Activated CD4-positive, alpha-beta T cell treated with anti-CD3 and anti-CD28 coated beads, Interleukin-2, Interleukin-6, amounts not matched to agents 100 ng/mL and 50 ng/mL, durations not matched to agents 16 hours and 8 hours (primary cell): ENCODE measurements around the gene GOLGA6L6.
"Not testable (repeated sequence)": the region's sequence is repeated elsewhere in the genome, so short reads cannot be mapped to it uniquely, and the experiment has no call there.

ENCODE experiments used
- DNase-seq: peaks from one replicate; pipeline ENCODE4 v3.0.0-alpha.2; 2020

Gene GOLGA6L6

GRCh38 chr15:20541700-20542099 lies at the start of gene GOLGA6L6:
GOLGA6L6 (minus strand) TSS chr15:20541800; CDS start chr15:20541709, 91 bp downstream.
- not testable (repeated sequence) for DNase-seq

- DNase-seq, result not testable (repeated sequence)
Measured at GRCh38 chr15:20590069-20590468, 48.5 kb upstream of the GOLGA6L6 start.

GRCh38 chr15:20586821-20587220 lies 45.2 kb upstream of the GOLGA6L6 start:
- DNase-seq, result not testable (repeated sequence)

DNA sequence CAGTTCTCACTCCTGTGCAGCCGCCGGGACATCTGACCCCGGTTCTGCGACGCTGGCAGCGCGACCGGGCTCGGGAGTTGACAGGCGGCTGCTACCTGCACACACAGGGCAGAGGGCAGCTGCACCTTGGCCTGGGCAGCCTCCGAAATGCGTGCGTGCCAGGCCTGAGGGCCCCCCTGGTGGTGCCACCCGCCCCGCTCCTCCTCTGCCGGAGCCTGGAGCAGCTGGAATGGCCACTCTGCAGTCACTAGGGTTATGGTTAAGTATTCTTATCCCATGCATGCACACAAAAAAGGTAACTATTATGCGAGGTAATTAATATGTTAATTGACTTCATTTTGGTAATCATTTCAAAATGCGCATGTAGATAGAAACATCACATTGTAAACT lies 41.1 kb upstream of the GOLGA6L6 start:
- DNase-seq, result not testable (repeated sequence)

GRCh38 chr15:20582109-20582725 lies 40.6 kb upstream of the GOLGA6L6 start:
- not testable (repeated sequence) for DNase-seq

GRCh38 chr15:20581261-20582108 lies 39.9 kb upstream of the GOLGA6L6 start:
- DNase-seq, result not testable (repeated sequence)

GRCh38 chr15:20579662-20580061 lies 38.1 kb upstream of the GOLGA6L6 start:
- not testable (repeated sequence) for DNase-seq

GRCh38 chr15:20551289-20551688 lies 9.7 kb upstream of the GOLGA6L6 start:
- not testable (repeated sequence) for DNase-seq

GRCh38 chr15:20505926-20506658 lies 35.5 kb downstream of the GOLGA6L6 start:
- DNase-seq, result peak; percentile 23

DNA sequence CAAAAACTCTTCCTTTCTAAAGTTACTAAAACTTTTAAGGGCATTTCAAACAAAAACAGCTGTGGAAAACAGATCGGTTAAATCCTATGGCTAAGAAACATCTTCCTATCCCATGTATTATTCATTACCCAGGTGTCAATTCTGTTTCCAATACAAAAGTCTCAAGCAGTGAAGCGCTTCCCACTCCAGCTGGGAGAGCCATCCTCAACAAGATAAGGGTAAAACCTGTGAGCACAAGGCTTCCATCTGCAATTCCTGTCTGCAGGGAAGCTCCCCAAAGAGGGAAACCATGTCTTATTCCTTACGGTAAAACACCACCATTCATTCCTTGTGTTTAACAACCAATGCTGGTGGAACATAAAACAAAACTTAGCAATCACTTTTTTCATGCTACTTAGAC lies 38.8 kb downstream of the GOLGA6L6 start:
- not testable (repeated sequence) for DNase-seq

- DNase-seq, result not testable (repeated sequence)
Measured at GRCh38 chr15:20501512-20502222, 39.9 kb downstream of the GOLGA6L6 start.

DNA sequence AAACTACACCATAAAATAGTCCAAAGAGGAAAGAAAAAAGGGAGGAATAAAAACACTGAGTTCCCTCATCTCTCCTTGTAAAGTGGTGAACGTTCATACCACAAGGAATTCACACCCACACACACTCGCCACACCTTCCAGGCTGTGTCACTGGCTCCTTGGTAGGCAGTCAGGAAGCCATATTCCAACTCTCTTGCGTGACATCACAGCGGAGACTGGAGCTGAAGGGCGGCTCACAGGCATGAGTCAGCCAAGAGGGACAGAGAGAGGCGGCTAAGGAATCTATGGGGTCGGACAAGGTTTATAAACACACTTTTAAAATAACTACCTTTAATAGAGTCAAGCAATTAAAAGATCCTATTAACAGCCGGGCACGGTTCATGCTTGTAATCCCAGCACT lies 43.8 kb downstream of the GOLGA6L6 start:
- DNase-seq, result not testable (repeated sequence)

DNA sequence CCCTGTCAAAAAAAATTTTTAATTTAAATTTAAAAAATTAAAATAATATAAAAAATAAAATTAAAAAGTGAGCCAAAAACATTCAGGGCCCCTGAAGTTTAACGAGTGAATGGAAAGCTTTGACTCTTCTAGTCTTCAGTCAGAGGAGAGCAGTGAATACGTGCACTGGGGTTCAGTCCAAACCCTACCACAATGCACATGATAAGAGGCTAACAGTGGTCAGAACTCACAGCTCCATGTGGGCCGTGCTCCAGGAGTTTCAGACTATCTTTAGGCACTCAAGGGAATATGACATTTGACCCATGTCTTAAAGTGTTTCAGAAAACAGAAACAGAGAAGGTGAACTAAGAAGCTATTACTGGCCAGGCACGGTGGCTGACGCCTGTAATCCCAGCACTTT lies 48.6 kb downstream of the GOLGA6L6 start:
- DNase-seq, result not testable (repeated sequence)

DNA sequence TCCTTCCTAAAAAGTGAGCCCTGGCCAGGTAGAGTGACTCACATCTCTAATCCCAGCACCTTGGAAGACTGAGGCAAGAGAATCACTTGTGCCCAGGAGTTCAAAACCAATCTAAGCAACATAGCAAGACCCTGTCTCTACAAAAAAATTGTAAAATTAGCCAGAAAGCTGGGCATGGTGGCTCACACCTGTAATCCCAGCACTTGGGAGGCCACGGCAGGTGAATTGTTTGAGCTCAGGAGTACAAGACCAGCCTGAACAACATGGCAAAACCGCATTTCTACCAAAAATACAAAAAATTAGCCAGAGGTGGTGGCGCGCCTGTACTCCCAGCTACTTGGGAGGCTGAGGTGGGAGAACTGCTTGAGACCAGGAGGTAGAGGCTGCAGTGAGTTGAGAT lies 49.0 kb downstream of the GOLGA6L6 start:
- DNase-seq, result not testable (repeated sequence)

DNA sequence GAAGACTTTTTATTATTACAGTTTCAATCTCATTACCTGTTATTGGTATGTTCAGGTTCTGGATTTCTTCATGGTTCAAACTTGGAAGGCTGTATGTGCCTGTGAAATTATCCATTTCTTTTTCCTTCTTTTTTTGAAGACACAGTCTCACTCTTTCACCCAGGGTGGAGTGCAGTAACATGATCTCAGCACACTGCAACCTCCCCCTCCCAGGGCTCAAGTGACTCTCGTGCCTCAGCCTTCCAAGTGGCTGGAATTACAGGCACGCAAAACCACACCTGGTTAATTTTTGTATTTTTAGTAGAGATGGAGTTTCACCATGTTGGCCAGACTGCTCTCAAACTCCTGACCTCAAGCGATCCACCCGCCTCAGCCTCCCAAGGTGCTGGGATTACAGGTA lies 52.3 kb downstream of the GOLGA6L6 start:
- DNase-seq, result not testable (repeated sequence)
